Measurements from ENCODE around the gene TSPAN9.

The TSPAN9 gene, protein sequence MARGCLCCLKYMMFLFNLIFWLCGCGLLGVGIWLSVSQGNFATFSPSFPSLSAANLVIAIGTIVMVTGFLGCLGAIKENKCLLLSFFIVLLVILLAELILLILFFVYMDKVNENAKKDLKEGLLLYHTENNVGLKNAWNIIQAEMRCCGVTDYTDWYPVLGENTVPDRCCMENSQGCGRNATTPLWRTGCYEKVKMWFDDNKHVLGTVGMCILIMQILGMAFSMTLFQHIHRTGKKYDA

GRCh38 chr12:3076730-3077571 lies at the start of gene TSPAN9:
Gene TSPAN9, plus strand, starts transcription at chr12:3077379. Its CDS starts 123,815 bp downstream, at chr12:3201194.
- TF ChIP-seq GATA2 (IDR thresholded peaks at IDR 0.05; ENCODE audit: low read depth, low read length) (no peak), GATA3 (IDR thresholded peaks at IDR 0.05; ENCODE audit: low read depth, low read length) (no peak)

DNA sequence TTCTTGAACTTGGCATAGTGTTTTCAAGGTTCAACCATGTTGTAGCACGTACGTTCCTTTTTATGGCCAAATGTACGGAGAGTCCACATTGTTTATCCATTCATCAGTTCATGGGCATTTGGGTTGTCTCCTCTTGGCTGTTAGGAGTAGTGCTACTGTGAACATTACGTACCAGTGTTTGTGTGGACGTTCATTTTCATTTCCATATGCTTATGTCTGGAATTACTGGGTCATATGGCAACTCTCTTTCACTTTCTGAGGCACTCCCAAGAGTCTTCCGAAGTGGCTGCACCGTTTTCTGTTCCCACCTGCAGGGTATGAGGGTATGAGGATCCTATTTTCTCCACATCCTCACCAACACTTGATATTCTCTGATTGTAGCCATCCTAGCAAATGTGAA lies 49.1 kb upstream of the TSPAN9 start:
- TF ChIP-seq GATA3 (IDR thresholded peaks at IDR 0.05; ENCODE audit: low read depth, low read length) (no peak), GATA2 (IDR thresholded peaks at IDR 0.05; ENCODE audit: low read depth, low read length) (no peak)

DNA sequence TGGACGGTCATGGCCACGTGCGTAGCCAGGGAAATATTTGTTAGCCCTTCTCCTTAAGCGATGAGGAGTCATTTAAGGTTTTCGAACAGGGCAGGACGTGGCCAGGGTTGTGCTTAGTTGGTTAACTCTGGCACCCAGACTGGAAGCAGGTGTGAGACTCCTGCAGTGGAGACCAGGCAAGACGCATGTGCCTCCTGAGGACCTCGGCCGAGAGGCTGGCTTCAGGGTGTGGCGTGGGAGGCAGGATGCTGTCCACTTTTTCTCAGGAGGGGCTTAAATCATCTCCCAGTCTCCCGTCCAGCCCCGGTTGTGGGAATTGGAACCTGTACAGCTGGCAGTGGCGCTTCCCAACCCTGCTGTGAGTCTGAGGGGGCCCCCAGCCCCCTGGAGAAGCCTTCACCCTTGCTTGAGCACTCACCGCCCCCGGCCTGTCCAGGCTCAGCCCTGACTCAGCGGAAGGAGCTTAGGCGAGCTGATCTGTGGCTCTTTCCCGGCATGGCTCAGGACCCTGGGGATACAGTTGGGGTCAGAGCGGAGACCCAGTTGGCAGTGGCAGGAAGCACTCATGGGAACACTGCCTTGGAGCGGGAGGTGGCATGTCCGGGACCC lies 46.3 kb upstream of the TSPAN9 start:
- TF ChIP-seq GATA3 (IDR thresholded peaks at IDR 0.05; ENCODE audit: low read depth, low read length) (no peak), GATA2 (IDR thresholded peaks at IDR 0.05; ENCODE audit: low read depth, low read length) (no peak)

DNA sequence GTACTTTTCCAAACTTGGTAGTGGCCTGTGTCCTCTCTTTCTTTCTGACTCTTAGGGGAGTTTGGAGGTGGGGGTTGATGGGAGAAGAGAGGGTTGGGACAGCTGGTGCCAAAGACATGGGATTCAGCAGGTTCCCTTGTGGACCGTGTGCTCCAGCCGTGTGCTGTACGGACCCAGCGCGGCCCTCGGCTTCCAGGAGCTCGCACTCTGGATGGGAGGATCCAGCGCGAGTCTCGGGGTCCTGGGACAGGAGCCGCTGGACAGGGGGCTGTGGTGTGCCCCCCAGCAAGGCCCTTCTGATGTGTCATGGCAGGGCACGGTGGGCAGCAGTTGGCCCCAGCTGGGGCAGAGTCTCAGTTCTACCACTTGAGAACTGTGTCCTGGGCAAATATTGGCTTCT lies 45.0 kb upstream of the TSPAN9 start:
- TF ChIP-seq GATA3 (IDR thresholded peaks at IDR 0.05; ENCODE audit: low read depth, low read length) (no peak), GATA2 (IDR thresholded peaks at IDR 0.05; ENCODE audit: low read depth, low read length) (no peak)

DNA sequence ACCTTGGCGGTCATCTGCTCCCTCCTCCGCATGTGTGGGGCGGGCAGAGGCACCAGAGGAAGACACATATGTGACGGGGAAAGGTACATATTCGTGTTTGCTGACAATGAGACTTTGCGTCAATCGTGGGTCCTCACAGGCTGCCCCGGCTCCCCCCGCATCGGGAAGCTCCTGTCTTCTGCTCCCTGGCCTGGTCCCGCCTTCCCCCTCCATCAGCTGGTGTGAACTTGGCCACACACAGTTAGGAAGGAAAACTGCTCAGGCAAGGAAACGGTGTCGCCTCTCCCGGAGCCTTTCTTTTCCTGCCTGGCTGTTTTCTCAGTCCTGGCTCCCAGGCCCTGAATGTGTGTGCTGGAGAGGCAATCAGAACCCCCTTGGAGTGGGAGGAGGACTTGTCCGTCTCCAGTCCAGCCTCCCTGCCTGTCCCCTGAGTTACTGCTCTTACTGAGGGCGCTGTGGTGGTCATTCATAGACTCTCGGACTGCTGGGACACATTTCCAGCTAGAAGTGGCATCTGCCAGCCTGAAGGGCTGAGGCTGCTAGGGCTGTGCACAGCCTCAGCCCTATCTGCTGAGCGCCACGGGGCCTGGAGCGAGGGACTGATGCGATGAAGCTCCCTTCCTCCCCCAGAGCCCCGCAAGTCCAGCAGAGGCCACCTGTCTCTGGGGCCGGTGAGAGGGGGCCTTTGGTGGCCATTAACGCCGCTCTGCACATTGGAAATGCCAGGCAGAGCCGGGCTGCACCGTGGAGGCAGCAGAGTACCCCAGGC lies 44.2 kb upstream of the TSPAN9 start:
- TF ChIP-seq GATA2 (IDR thresholded peaks at IDR 0.05; ENCODE audit: low read depth, low read length) (no peak), GATA3 (IDR thresholded peaks at IDR 0.05; ENCODE audit: low read depth, low read length) (no peak)

DNA sequence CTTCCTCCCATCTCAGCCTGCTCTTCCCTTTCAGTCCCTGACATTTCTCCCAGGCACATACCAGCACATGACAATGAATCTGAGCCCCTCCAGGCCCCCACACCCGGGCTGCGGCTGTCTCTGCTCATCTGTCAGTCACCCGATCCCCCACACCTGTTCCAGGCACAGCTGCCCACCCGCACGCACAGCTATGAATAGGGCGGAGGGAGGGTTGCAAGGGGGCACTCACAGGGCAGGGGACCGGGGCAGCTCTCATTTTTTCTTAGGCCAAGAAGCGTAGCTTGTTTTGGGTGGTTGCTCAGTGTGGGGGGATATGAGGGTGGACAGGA lies 43.7 kb upstream of the TSPAN9 start:
- TF ChIP-seq GATA2 (IDR thresholded peaks at IDR 0.05; ENCODE audit: low read depth, low read length) (no peak), GATA3 (IDR thresholded peaks at IDR 0.05; ENCODE audit: low read depth, low read length) (no peak)

DNA sequence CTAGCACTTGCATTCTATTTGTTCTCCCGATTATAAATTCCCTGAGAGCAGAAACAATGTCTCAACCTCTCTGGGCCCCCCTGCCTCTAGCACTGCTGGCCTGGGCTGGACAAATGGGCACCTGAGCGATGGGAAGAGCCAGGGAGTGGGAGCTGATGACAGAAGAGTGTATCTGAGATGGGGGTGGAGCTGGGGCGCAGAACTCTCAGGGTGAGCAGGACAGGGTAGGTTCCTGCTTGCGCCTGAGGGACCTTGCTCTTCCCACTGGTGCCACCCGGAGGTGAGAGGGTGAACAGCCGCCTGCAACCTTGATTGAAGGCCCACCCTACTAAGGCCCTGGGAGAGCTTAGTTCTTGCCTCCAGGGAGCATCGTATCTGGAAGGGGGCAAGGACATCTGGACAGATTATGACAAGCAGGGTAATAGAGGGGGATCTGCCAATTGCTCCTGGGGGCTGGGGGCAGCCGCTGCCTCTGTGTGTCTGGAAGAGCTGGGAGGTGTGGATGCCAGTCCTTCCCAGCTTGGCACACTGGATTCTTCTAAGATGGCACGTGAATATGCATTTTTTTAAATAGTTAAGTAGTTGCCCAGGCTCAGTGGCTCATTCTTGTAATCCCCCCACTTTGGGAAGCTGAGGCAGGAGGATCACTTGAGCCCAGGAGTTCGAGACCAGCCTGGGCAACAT lies 43.0 kb upstream of the TSPAN9 start:
- no peak for TF ChIP-seq GATA2 (IDR thresholded peaks at IDR 0.05; ENCODE audit: low read depth, low read length)
- no peak for TF ChIP-seq GATA3 (IDR thresholded peaks at IDR 0.05; ENCODE audit: low read depth, low read length)

- TF ChIP-seq GATA3 (IDR thresholded peaks at IDR 0.05; ENCODE audit: low read depth, low read length) (no peak), GATA2 (IDR thresholded peaks at IDR 0.05; ENCODE audit: low read depth, low read length) (no peak)
Measured at GRCh38 chr12:3035171-3035570, 42.0 kb upstream of the TSPAN9 start.

DNA sequence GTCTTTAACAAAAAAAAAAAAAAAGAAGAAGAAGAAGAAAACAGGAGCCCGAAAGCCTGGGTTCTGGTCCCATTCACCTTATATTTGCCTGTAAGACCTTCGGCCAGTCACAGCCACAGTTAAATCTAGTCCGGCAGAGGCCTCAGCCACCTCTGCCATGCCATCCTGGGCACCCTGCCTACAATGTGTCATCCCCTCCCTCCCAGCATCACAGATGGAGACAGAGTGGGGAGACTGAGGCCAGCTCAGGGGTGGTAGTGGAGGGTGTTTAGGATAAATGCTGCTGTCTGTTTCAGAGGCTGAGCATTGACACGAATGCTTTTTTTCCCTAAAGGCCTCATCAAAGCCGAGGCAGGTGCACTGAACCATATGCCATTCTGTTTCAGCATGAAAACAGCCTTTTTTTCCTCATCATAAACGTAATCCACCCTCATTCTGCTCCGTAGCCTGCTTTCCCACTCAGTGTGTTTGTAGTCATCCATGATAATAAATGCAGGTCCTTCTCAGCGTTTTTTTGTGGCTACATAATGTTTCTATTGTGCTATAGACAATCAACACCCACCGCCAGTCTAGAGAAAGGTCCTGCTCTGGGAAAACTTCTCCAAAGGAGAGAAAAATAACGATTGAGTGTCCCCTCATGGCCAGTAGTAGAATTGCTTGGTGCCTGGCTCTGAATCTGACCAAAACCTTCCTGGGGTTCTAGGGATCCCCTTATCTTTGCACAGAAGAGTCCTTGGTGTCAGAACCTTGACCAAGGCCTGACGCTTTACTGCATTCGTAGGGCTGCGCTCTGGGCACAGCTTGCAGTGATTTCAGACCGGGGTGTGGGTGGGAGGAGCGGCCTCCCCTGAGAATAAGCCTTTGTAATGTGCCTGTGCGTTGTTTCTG lies 41.1 kb upstream of the TSPAN9 start:
- TF ChIP-seq GATA2 (IDR thresholded peaks at IDR 0.05; ENCODE audit: low read depth, low read length) (no peak), GATA3 (IDR thresholded peaks at IDR 0.05; ENCODE audit: low read depth, low read length) (no peak)

DNA sequence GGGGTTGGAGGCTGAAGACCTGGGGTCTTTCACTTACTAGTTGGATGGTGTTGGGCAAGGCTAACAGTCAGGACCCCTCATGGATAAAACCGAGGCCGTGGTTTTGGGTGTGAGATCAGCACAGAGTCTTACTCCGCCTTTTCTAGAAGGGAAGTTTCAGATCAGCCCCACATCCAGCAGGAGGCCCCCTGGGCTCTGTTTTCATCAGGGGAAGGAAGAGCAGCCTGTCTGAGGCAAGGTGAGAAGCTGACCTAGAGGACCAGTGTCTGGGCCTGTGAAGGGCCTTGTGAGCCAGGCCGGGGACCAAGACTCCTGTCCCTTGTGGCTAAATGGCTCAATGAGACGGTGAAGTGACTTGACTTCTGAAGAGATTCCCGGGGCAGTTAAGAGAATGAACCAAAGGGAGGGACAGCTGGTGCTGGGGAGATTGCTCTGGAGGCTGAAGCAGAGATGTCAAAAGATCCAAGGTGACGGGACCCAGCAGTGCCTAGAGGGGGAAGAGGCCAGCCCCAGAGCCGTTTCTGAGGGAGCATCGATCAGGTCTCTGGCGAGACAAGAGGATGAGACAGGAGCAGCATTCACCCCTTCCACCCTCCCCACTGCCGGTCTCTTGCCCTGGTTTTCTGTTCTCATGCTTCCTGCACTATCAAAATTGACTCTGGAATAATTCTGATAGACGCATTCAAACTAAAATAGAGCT lies 40.1 kb upstream of the TSPAN9 start:
- no peak for TF ChIP-seq GATA2 (IDR thresholded peaks at IDR 0.05; ENCODE audit: low read depth, low read length)

DNA sequence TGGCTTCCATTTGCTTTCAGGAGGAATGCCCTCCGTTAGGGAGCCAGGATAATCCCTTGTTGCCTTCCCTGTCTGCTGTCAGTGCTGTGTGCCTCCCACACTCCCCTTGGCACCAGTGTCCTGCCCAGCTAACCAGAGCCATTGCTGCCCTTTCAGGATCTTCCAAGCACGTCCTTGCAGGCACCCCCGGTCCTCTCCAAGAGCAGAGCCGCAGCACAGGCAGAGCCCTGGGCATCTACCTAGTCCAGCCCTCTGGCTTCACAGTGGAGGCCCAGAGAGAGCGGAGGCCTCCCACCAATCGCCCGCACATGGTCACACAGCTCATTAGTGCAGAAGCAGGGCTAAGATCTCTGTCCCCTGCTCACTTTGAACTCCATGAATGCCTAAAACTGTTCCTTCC lies 39.0 kb upstream of the TSPAN9 start:
- TF ChIP-seq GATA2 (IDR thresholded peaks at IDR 0.05; ENCODE audit: low read depth, low read length), result no peak
- TF ChIP-seq GATA3 (IDR thresholded peaks at IDR 0.05; ENCODE audit: low read depth, low read length), result no peak

DNA sequence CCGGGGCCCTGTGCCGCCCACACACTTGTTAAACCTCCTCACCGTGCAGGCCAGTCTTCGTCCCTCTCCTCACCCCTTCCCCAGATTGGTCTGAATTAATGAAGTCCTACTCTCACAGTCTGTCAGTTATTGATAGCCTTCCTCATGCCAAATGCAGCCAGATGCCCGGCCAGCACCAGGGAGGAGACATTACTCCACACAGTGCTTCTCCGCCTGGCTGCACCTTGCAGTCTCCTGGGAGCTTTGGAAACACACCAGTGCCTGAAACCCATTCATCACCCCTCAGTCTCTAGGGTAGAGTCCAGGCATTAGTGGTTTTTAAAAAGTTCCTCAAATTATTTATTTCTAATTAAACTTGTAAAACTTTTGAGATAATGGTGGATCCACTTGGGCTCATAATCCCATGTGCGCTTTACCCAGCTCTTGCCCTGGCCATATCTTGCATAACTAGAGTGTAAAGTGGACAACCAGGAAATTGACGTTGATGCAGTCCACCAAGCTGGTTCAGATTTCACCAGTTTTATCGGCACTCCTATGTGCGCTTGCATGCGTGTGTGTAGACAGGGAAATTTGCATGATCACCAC lies 38.2 kb upstream of the TSPAN9 start:
- TF ChIP-seq GATA3 (IDR thresholded peaks at IDR 0.05; ENCODE audit: low read depth, low read length), result no peak
- no peak for TF ChIP-seq GATA2 (IDR thresholded peaks at IDR 0.05; ENCODE audit: low read depth, low read length)

Data from SH-SY5Y (cell line).